GOT3 (cell line): ENCODE results near the gene FREY1.

Experiments
- DNase-seq: peaks from one replicate; lab custom pipeline; 2025; ENCODE audit warnings: mixed read lengths; lab: John Stamatoyannopoulos, UW

FREY1 gene, protein sequence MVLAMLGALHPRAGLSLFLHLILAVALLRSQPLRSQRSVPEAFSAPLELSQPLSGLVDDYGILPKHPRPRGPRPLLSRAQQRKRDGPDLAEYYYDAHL

DNA sequence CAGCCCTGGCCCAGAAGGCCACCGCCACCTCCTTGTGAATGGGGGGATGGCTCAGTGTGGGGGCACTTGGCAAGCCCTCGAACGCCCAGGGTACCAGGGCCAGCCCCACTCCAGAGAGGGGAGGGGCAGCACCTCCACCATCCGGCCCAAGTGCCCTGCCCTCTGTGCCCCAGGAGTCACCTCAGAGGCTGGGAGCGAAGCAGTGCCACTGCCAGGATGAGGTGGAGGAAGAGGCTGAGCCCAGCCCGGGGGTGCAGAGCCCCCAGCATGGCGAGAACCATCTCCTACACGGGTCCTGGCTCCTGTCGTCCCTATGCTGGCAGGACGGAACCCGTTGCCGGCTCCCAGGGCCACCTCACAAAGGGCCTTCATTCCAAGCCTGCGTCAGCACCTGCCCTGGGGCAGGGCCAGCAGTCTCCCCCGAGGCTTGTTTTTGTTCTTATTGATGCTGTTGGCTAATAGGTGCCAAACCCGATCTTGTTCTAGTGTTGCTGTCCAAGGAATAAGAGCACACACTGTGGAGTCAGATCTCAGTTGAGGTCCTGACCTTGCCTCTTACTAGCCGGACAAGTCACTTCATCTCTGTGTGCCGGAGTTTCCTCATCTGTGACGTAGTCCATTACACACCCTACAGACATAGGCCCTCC, at the start of gene FREY1:
Gene FREY1, minus strand, starts transcription at position 307 of the 647 bp plus-strand sequence. Its CDS starts 26 bp downstream, at position 281.
- no peak for DNase-seq

DNA sequence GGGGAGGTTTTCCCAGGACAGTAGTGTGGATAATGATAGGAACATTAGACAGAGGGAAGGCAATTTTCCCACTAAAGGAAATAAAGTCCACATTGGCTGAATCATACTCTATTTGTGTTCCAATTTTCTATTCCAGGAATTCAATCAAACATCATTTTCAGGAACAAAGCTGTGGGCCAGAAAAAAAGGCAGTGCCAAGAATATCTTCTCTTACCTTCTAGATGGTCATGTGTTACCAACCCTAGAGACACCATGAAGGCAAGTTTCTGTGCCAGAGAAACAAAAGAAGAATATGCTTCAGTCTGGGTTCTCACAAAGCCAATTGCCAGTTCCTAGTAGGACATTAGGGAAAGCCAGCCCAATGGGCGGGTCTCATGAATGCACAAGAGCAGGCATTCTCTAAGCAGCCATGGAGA, 42.9 kb upstream of the FREY1 start:
- no peak for DNase-seq

DNA sequence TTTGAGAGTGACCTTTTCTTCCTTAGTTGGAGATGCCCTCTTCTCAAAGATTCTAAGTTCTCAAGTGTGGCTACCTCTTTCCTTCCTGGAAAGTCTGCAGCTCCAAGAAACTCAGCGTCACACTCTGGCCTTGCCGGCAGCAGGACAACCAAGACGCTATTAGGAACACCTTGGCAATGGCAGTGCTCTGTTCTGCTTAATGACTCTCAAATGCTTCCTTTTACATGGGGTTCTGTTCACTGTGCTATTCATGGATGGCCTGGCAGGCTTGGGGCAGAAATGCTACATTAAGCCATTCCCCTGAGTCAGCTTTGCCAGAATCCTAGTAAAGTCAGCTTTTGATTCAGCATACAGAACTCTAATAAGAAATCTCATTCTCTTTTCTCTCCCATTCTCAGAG, 41.3 kb upstream of the FREY1 start:
- no peak for DNase-seq

DNA sequence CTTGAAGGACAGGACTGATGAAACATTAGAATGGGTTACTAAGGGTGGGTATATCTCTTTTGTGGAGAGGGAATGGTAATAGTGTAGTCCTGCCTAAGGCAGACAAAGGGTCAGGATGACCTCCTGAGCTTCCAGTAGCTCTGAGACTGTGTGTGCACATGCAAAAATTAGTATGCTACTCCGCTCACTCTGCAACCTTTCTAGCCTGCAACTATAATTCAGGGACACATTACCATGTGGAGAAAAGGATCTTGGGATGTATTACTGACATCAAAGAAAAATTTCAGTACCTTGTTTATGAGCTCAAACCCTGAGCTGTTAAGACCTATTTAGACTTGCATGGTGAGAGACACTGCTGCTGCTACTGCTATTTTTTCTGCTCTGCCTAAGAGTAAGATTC, 40.8 kb upstream of the FREY1 start:
- no peak for DNase-seq

DNA sequence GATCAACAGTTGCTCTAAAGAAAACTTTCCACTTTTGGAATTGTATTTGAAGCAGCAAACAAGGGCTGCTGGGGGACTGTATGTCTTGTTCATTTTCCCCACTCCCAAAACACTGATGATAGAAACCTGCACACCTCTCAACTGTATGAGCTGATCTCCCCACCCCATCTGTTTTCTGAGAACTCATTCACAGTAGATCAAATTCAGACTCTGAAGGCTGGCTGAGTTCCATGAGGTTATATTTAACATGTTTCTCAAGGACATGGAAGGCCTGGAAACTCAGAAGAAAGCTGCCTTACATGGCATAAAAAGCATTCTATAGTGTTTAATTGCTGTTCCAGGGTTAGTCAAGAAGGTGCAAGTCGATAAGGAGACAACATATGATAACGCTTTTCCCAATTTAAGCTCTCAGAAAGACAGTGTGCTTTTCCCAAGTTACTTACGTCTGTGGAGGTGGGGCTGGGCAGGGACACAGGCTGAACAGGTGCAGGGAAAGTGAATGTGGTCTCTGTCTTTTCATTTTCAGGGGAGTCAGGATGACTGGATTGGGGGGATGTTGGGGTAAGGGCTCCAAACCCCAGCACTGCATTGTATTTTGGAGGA, 38.4 kb upstream of the FREY1 start:
- no peak for DNase-seq

DNA sequence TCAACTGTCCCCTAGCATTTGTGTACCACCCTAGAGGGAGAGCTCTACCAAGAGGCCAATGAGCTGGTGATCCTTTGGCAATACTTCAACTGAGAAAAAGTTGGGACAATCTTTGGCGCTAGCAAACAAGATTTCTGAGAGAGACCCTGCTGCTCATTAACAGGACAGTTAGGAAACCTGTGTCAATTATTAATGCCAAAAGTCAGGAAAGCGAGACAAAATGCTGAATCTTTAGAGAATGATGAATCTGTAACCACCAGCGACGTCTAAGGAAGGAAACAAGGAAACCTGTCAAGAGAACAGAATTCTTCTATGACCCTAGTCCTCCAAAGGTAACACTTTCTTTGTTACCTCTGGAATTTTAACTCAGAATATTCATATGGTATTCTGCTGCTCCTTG, 35.3 kb upstream of the FREY1 start:
- DNase-seq: no peak

DNA sequence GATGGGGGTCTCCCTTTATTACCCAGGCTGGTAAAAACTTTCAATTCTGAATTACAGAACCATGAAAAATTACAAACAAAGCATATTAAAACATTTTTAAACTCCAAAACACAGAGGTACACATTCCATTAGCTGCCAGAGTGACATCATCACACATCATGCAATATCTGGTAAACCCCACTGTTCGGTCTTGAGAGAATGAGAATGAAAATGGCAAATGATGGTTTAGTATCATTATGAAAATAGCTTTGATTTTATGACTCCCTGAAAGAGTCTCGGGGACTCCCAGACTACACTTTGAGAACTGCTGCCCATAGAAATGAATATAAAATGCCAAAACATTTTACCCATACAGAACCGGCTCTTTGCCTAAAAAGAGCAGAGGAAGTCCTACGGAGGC, 34.2 kb upstream of the FREY1 start:
- DNase-seq: no peak

DNA sequence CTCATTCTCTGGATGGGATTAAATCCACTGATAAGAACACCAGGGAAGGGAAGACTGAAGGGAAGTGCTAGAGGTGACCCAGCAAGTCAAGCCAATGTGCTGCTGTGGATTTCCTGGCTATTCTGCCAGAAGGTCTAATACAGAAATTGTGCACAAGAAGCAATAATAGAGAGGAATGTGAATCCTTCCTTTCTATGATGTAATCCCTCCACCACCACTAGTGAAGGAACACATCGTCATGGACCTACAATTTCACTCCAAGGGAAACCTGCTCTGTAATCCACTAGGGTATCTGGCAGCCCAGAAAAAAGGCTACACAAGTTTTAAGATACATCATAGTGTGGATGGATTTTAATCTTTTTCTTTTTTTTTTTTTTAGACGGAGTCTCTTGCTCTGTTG, 32.8 kb upstream of the FREY1 start:
- DNase-seq: no peak

DNA sequence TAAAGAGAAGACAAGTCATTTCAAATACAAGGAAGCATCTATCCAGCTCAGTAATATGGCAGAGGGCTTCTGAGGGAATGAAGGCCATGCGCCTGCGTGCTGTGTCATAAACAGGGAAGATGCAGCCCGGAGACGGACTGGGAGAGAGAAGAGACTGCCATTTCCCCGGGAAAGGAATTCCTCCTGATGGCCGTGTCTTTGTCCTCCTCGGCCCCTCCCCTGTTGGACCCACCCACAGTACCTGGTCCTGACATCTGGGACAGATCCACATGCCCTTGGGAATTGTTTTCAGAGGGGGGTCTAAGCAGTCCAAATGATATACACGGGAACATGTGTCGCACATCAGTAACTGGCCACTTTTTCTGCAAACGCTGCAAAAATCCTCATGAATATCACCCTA, 30.8 kb upstream of the FREY1 start:
- DNase-seq: no peak

DNA sequence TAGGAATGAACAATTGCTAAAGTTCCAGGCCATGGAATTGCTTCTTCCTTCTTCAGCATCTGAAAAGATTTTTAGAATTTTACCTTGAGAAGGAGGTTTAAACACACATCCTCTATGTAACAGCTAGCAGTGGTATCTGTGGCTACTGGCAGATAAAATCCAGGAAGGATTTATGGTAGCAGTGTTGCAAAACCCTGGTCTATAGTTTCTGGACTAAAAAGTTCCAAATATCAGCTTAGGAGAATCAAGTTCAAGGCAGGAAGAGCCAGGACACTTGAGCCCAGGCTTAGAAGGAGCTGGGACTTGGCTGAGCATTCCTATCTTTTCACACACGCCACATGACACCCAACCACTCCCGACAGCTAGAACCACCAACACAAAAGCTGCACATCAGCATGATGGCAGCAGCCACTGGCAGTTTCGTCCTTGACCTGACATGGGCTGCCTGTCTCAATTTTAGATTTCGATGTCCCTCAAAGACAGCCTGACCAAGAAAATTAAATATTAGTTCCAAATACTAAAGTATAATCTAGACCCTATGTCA, 29.5 kb upstream of the FREY1 start:
- DNase-seq: no peak

DNA sequence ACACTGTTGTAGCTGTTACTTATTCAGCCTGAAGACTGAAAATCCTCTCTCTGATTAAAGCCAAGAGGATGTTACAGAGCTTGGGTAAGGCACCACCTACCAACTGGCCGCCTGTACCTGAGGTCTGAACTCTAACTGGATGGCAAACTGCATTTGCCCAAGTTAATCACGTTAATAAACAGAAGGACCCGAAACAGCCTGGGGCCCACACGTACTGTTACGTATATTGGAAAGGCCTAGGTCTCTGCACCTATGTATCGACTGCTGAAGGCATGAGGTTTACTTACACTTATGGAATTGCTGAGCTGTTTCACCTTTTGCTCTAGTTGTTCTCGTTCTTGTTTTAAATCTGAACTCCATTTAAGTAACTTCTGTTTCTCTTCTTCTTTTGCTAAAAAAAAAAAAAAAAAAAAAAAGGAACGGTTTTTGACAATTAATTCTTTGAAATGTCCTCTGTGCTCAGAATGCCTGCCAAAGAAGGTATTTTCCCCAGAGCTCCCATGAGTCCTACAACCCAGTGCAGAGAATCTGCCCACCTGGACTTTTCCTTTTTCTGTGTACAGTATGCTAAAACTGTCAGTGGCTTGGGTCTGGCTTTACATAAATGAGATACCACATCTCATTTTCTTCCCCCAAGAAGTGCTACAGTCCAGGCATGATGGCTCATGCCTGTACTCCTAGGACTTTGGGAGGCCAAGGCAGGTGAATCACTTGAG, 28.4 kb upstream of the FREY1 start:
- no peak for DNase-seq

DNA sequence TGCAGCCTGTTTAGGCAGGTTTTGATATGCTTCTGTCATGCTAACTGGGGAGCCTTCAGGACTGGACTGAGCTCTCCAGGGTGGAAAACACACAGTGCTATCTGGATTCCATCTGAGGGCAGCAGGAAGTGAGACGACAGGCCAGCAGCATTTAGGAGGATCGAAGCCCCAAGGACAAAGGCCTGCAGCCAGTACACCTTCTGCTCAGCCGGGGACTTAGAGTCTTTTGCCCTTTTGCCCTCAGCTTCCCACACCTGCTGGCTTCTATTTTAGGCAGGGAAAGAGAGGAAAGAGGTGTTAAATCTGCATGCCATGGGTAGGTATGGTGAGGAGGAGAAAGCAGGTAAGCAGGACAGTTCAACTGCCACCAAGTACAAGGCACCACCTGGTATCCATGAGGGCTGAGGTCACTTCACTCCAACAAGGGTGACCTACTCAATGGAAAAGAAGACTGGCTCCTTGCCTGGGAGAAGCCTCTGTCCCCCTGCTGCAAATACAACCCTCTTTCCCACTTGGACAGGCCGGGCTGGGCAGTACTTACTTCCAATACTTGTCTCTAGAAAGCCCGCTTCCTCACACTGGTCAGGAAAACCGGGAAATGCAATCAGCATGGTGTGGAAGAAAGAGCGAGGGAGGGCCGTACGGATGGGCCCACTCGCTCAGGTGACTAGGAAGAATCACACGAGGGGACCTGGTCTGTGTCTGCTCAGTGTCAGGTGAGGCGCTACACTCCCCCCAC, 27.7 kb upstream of the FREY1 start:
- DNase-seq: no peak

DNA sequence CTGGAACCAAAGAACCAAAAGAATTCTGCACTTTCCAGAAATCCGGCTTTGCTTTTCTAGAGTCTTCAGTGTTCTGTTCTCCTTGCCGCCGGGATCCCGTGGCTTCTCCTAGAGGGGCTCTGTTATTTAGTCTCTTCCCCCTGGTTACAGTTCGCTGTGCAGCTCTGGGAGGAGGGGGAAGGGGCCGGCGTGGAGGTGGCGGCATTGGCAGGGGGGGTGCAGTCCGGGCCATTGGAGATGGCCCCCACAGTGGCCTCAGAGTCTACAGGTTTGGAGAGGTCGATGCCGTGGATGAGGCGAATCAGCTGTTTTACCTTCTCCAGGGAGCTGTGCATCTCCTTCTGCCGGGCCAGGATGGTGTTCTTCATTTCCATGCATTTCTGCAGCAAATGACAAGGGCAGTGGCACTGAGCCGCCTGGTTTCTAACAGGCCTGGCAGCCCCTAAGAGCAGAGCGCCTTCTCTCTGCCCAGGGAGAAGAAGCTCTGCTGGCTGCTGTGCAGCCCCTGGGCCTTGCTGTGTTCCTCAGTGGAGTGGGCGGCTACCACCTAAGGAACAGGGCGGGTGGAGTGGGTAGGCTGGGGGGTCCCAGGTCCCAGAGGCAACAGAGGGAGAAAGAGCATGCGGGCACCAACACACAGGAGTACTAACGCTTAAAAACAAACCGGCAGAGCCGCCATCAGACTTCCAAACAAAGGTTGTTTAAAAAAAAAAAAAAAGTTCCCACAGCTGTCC, 26.9 kb upstream of the FREY1 start:
- no peak for DNase-seq

DNA sequence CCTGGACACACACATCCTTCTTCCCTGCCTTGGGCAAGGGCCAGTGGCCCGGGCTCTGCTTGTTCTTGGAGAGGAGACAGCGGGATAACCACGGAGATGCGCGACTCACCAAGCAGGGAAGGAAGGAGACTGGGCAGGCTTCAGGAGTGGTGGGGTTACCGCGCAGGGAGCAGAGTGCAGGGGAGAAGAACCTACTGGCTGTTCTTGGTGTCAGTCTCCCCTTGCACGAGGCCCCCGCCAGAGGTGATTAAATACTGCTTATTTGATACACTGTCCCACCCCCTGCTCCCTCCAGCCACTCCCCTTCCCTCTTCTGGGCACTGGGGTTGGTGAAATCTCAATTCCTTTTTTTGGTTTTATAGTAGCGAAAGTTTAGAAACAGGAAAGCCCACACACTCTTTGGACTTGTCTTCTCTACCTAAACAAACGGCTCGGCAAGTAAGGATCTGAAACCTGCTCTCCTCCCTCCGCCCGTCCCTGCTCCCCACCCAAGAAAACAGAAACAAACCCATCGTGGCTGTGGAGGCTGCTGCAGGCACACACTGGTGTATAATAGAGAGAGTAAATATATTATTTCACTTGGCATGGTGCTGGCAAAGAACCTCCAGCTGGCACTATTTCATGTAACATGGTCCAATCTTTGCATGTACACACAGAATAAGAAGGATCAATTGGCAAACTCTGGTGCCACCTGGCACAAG, 26.2 kb upstream of the FREY1 start:
- no peak for DNase-seq

DNA sequence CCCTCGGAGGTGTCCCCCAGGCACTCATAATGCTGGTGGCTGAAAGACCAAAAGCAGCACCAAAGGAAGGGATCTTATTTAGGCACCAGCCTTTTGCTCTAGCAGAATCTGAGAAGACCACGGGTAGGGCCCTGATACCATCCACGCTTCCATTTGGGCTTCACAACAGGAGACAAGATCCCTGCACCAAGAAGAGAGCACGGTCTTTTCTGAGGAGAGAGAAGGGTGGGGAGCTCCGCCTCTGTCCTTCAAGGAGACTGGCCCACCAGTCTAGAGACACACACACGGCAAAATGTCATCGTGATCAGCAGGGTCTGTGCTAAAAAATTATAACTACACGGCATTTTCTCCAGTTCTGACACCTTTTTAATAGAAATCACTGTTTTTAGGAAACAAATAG, 25.1 kb upstream of the FREY1 start:
- DNase-seq: no peak

DNA sequence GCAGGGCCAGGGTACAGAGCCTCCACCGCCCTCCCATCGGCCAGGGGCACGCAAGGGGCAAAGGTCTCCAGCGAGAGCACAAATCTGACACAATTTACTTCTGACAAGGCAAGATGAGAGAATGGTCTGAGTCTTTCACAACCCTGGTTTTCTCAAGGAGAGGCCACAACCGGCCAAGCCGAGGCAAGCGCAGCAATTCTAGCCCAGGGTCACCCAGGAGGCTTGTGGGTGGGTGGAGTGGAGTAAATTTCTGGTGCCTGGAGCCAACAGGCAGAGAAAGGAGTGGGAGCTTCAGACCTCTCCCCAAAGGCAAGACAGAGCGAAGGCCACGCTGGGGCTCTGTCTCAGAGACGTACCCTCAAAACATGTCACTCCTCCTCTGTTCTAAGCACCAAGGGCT, 24.7 kb upstream of the FREY1 start:
- no peak for DNase-seq

DNA sequence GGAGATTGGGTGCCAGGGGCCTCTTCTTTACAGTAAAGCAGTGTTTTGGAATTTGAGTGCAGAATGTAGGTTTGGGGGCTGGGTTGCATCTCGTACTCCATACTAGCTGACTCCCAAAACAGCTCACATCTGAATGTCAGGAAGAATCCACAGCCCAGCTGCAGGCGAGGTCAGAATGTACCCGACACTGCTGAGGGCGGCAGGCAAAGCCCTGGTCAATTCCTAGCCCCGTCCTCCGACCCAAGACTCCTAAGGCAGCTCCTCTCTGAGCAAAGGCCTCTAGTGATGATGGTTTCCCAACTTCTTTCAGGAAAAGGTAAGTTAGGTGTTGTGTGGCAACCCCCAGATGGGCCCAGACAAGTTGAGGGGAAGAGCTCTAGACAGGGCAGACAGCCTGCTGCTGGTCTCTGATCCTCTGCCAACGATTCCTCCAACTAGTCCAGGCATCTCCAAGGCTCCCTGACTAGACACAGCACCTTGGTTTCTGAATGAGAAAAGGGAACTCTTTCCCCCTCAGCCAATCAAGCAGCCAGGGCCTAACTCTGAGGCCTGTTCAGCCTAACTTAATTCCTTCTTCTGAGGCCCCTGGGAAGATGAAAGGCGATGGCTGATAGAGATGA, 24.0 kb upstream of the FREY1 start:
- no peak for DNase-seq

DNA sequence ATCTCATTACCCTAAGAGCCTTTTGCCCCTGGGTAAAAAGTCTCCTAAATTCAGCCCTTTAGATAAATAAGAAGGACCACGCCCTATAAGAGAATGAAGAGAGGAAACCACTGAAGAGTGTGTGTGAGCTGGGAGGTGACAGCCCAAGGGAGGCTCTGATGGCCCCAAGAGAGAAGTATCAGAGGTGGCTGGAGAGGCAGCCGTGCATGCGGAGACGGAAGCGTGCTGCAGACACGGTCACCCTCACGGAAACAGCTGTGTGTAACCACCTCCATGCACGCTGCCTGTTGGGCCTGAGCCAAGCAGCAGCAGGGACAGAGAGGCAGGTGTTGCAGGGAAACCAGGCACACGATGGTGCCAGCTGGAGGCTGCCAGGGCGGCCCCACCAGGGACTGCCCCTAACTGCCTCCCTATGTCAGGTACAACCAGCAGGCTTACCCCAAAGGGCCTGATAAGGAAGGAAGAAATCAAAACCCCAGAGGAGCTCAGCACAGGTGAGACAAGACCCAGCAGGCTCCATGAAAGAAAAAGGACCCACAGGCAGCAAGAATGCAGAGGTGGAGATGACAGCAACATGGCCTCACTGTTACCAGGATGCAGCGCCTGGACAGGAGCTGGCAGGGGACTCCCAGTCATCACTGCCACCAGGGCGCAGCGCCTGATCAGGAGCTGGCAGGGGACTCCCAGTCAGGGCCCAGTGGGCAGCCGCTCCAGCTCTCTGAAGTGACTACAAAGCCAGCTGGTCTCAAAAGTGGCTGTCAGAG, 23.1 kb upstream of the FREY1 start:
- no peak for DNase-seq

DNA sequence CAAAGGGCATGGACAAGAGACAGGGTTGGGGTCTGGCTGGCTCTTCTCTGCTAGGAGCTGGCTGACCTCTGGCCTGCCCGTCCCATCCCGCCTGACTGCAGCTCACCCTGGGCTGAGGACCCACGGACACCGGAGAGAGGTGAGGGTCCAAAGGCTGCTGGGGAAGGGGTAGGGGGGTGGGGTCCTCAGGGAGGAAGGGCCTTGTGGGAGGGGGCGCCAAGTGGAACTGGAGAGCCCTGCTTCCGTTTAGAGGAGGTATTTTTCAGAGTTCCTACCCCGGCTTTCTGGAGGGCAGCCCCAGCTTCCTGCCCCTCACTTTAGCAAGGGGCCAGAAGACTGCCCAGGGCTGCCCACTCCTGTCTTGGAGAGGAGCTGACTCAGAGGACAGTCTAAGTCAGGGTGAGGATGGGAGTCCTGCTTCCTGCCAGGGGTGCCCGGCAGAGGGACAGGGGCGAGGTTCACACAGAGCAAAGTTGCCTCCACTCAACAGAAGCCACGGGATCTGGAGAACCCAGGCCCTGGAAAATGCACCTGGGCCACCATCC, 22.5 kb upstream of the FREY1 start:
- DNase-seq: no peak
